Stimulated activated naive B cell treated with anti-CD40 and anti-IgM and Interleukin-4, amounts not matched to agents 10 μg/mL and 1 μg/mL and 100 μg/mL, for 72 hours (primary cell): ENCODE results near the gene MRPL41.
"Not testable (repeated sequence)": the region's sequence is repeated elsewhere in the genome, so short reads cannot be mapped to it uniquely, and the experiment has no call there.

Experiments used
- ATAC-seq, 2 donors: fragments of 150-1000 bp; cut with Tn5 transposase; replicated peaks; 2 replicates each; pipeline ENCODE4 v1.10.0; 2021; ENCODE audit warnings: moderate library complexity in 1 of 2
- DNase-seq: peaks from one replicate; pipeline ENCODE4 v3.0.0; 2021
- H3K27ac Mint-ChIP-seq: one replicate; pipeline ENCODE4 v1.8.0; 2022; ENCODE audit warnings: mild to moderate bottlenecking, mixed read lengths
- H3K27me3 Mint-ChIP-seq, 2 donors: one replicate each; pipeline ENCODE4 v1.8.0; 2022; ENCODE audit warnings: mixed read lengths in 2 of 2
- H3K36me3 Mint-ChIP-seq, 2 donors: one replicate each; pipeline ENCODE4 v1.8.0; 2022; ENCODE audit warnings: mixed read lengths in 2 of 2, mild to moderate bottlenecking in 1 of 2
- H3K4me1 Mint-ChIP-seq, 2 donors: one replicate each; pipeline ENCODE4 v1.8.0; 2022; ENCODE audit warnings: mixed read lengths in 2 of 2, mild to moderate bottlenecking in 1 of 2
- H3K4me3 Mint-ChIP-seq, 2 donors: one replicate each; pipeline ENCODE4 v1.8.0; 2022; ENCODE audit warnings: mild to moderate bottlenecking in 2 of 2, mixed read lengths in 2 of 2, moderate library complexity in 1 of 2
- H3K9me3 Mint-ChIP-seq, 2 donors: one replicate each; pipeline ENCODE4 v1.8.0; 2022; ENCODE audit warnings: mixed read lengths in 2 of 2, mild to moderate bottlenecking in 1 of 2

MRPL41 gene

GRCh38 chr9:137590469-137591383 is 39.0 kb downstream of the MRPL41 start, which contains the start of gene ZMYND19:
Gene ZMYND19 (minus strand): TSS chr9:137590512. CDS start chr9:137590263, 249 bp downstream.
- Mint-ChIP-seq H3K27me3 (no peaks in the 10 kb centered on the region), H3K4me1 (peaks cover 12 to 23% of the 10 kb centered on the region in 2 donors), H3K36me3 (peaks cover 14 to 28% of the 10 kb centered on the region in 2 donors), H3K27ac (peak within 1 kb of the TSS; percentile 100), H3K9me3 (no peaks in the 10 kb centered on the region), H3K4me3 (peak within 1 kb of the TSS; percentile 87 to 100)
- DNase-seq: peak; percentile 85
- ATAC-seq: peak; percentile 92 to 94

- H3K27ac Mint-ChIP-seq: no peak overlapping the region
- H3K9me3 Mint-ChIP-seq: no peaks in the 10 kb centered on the region
- ATAC-seq (no peak), DNase-seq (no peak)
- H3K4me3 Mint-ChIP-seq: no peak overlapping the region
- peaks cover 4 to 17% of the 10 kb centered on the region in 2 donors for H3K36me3 Mint-ChIP-seq
- no peaks in the 10 kb centered on the region for H3K27me3 Mint-ChIP-seq
- H3K4me1 Mint-ChIP-seq: peaks cover 10 to 21% of the 10 kb centered on the region in 2 donors
Measured at GRCh38 chr9:137592767-137593166, 41.1 kb downstream of the MRPL41 start.

- H3K9me3 Mint-ChIP-seq: no peaks in the 10 kb centered on the region
- peaks cover 0 to 13% of the 10 kb centered on the region in 2 donors for H3K36me3 Mint-ChIP-seq
- ATAC-seq (no peak), DNase-seq (no peak)
- no peaks in the 10 kb centered on the region for H3K27me3 Mint-ChIP-seq
- H3K27ac Mint-ChIP-seq: no peak overlapping the region
- H3K4me3 Mint-ChIP-seq: no peak overlapping the region
- peaks cover 6 to 17% of the 10 kb centered on the region in 2 donors for H3K4me1 Mint-ChIP-seq
Measured at GRCh38 chr9:137593176-137593575, 41.5 kb downstream of the MRPL41 start.

- not testable (repeated sequence) for H3K9me3 Mint-ChIP-seq, DNase-seq, H3K27ac Mint-ChIP-seq, H3K4me3 Mint-ChIP-seq, H3K27me3 Mint-ChIP-seq, H3K4me1 Mint-ChIP-seq, H3K36me3 Mint-ChIP-seq, ATAC-seq
Measured at GRCh38 chr9:137596577-137596976, 44.9 kb downstream of the MRPL41 start.

GRCh38 chr9:137598943-137599342 is 47.3 kb downstream of the MRPL41 start:
- Mint-ChIP-seq H3K36me3 (peaks cover 0 to 6% of the 10 kb centered on the region in 2 donors), H3K27me3 (no peaks in the 10 kb centered on the region), H3K4me3 (no peak overlapping the region), H3K27ac (no peak overlapping the region), H3K4me1 (peaks cover 14 to 21% of the 10 kb centered on the region in 2 donors), H3K9me3 (no peaks in the 10 kb centered on the region)
- ATAC-seq: no peak
- no peak for DNase-seq
